Measurements from ENCODE around the gene TANC1.

TANC1 gene

DNA sequence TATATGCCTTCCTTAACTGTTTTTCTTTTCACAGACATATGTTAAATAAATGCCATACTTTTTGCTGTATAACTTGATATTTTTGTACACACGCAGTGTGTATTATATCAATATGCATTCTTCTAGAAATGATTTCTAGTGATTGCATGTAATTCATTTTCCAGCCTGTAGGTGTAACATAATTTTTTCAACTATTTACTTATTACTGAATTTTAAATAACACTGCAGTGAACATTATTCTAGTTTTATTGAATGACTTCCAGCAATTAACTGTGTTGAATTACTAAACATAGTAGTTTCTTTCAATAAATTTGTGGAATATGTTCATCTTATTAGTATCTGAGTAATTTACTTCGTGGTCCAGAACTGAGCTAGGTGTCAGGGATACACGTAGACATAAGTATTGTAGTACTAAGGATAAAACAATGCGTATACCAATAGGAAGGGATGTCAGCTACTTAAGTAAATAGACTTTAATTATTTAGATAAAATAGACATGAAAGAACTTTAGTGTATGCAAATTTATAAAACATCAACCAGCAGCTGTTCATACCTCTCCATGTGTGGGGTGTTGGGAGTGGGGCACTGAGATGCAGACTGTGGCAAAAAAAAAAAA, 28.0 kb downstream of the TANC1 start:
- no peak for DNase-seq

GRCh38 chr2:158997037-158997790, 28.8 kb downstream of the TANC1 start:
- no peak for DNase-seq

GRCh38 chr2:158998551-158999248, 30.3 kb downstream of the TANC1 start:
- DNase-seq: peak; percentile 35

DNA sequence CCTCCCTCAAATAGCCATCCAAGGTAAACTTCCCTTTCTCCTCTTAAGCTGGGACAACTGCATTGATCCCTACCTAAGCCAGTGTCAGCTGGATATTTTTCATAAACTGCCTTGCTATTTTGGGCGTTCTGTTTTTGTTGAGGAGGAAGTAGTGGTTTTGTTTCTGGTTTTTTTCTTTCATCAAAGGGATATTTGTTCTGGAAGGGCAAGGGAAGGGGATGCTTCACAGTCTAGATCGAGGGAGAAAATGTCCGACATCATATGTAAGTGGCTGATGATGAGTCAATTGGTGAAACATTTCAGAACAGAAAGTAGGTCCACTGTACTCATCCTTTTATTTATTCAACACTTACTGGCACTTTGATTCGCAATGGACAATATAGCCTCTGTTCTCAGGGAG, 31.0 kb downstream of the TANC1 start:
- DNase-seq: peak; percentile 48

DNA sequence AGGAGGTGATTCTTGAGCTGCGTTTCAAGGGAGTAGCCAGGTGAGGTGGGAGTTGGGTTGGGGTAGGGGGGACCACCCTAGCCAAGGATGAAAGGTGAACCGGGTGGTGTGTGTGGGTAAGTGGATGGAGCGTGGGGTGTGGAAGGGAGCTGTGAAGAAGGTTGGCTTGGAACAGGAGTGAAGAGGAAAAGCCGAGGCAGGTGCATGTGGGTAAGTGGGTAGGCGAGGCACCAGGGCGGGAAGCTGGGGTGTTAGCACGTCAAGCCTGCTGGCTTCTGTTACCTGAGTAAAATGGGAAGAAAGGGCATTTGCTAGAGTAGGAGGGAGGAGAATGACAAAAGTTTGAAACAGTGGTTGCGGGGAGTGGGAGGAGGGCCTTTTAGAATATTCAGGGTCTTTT, 31.6 kb downstream of the TANC1 start:
- no peak for DNase-seq

DNA sequence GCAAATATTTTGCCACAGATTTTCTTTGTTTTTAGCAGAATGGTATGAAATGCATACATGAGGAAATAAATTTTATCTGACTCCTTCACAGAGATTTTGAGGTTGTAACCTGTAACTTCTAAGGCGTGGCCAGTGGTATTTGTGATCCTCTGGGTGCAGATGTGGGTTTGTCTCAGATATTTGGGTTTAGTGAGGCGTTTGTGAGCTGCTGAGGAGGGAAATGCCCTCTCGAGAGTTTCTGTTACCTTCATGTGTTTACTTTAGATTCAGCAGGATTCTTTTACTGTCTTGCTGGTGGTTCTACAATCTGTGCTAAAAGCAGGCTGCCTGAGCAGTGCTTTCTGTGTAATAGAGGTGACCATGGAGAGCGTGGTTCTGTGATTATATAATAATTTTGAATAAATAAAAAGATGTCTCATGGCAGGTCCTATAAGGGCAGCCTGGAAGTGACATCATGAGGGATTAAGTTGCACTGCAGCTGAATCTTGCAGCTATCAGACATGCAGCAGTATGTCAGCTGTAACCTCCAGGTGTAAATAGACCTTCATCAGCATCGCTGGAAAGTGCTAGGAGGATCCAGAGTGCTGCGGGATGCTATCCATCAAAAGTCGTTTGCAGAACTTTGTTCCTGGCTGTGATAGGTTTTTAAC, 34.1 kb downstream of the TANC1 start:
- no peak for DNase-seq

DNA sequence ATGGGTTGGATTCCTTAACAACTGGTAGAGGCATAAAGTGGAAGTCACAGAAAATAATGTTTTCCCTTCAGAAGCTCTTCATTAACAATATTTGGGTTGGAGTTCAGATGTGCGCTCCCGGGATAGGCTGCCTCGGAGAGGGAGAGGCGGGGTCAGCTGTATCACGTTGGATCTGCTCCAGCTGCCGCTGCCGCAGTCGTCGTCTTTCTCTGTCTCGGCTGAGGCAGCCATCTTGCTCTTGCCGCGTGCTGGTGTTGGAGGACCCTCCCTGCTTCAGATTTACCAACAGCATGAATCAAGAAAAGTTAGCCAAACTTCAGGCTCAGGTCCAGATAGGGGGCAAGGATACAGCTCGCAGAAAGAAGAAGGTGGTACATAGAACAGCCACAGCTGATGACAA, 35.1 kb downstream of the TANC1 start:
- DNase-seq: no peak

GRCh38 chr2:159004849-159005248, 36.4 kb downstream of the TANC1 start:
- DNase-seq: no peak

- DNase-seq: peak; percentile 51
Measured at GRCh38 chr2:159009940-159010339, 41.5 kb downstream of the TANC1 start.

- peak; percentile 80 for DNase-seq
Measured at GRCh38 chr2:159010340-159010739, 41.9 kb downstream of the TANC1 start.

- no peak for DNase-seq
Measured at GRCh38 chr2:159010963-159011362, 42.5 kb downstream of the TANC1 start.

DNA sequence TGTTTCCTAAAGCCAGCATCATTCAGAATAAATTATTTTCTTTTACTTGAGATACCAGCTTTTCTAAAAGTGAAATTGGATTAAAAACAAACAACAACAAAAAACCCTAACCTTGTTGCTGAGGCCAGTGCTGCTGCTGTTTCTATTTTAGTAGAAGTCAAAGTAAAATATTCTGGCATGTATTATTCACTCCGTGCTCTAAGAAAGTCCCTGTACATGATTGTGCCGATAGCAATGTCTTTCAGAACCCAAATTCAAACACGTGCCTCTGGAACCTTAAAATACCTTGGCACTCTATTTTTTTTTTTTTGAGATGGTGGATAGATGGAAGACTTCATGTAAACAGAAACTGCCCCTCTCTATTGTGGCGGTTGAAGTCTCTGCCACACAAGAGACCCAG, 43.7 kb downstream of the TANC1 start:
- DNase-seq: no peak

- DNase-seq: no peak
Measured at GRCh38 chr2:159013103-159013502, 44.7 kb downstream of the TANC1 start.

DNA sequence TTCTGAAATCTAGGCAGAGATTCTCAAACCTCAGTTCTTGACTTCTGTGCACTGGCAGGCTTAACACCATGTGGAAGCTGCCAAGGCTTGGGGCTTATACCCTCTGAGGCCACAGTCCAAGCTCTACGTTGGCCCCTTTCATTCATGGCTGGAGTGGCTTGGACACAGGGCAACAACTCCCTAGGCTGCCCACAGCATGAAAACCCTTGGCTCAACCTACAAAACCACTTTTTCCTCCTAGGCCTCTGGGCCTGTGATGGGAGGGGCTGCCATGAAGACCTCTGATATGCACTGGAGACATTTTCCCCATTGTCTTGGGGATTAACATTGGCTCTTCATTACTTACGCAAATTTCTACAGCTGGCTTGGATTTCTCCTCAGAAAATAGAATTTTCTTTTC, 46.7 kb downstream of the TANC1 start:
- DNase-seq: no peak

GRCh38 chr2:159015823-159016222, 47.4 kb downstream of the TANC1 start:
- DNase-seq: no peak

GRCh38 chr2:159017837-159018236, 49.4 kb downstream of the TANC1 start:
- no peak for DNase-seq

- no peak for DNase-seq
Measured at GRCh38 chr2:159019021-159019420, 50.6 kb downstream of the TANC1 start.

- no peak for DNase-seq
Measured at GRCh38 chr2:159022019-159022418, 53.6 kb downstream of the TANC1 start.

DNA sequence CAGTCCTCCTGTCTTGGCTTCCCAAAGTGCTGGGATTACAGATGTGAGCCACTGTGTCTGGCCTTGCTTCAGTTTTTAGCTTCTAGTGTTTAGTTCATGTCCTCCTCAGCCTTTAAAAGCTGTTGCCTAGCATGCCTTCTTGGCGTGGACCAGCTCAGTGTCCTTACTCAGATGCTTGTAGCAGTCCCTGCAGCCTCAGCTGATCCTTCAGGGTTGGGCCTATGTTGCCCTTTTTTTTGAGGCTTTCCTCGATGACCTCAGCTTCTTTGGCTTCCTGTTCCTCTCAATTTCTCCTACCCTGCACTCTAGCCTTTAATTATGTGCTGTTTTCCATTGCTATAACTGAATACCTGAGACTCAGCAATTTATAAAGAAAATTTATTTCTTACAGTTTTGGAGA, 57.7 kb downstream of the TANC1 start:
- DNase-seq: no peak

DNA sequence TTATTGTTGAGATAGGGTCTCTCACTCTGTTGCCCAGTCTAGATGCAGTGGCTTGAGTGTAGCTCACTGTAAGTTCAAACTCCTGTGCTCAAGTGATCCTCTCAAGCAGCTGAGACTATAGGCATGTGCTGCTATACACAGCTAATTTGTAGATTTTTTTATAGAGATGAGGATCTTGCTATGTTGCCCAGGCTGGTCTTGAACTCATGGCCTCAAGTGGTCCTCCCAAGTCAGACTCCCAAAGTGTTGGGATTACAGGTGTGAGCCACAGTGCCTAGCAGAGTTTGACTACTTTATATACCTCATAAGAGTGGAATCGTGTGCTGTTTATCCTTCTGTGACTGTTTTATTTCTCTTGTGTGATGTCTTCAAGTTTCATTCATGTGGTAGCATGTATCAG, 60.3 kb downstream of the TANC1 start:
- no peak for DNase-seq

DNA sequence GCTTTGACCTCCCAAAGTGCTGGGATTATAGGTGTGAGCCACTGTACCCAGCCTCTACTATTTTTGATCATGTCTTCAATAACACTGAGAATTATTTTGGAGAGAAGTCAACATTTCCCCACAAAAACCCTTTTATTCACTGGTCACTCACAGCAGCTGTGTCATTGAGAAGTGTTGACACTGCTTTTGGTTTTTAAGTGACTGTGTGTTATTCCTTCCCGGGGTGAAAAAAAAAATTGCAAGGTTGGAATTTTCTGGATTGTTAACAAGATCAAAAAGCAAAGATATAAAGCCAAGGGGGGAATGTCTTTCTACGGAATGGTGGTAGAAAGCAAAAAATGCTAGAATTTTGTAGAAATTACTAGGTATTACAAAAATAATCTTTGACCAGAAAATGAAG, 61.5 kb downstream of the TANC1 start:
- no peak for DNase-seq

DNA sequence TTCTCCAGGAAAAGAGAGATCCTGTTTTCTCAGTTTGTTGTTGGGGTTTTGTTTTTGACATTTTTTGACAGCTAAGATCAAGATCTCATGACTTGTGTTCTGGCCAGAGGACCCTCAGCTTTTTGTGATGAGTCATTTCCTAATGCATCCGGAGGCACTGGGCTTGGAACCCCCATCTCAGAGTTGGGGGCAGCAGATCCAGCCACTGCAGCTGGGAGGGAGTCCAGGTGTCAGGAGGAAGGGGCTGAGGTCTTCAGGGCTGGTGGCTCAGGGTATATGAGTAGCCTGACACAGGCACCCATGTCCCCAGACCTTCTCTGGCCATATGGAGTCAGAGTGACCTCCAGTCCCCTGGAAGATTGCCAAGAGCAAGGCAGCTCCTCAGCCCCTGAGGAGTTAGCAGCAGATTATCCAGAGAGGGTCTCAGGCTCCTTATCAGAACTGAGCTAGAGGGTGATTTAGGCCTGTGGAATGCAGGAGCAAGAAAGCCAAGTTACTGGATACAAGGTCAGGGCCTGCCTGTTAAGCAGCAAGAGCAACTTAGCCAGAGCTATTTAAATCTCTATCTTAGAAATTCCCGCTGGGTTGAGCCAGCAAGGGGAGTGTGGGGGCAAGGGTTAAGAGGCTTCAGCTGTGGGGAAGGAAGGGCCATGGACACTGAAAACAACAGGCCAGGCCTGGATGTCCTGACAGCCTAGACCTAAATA, 62.4 kb downstream of the TANC1 start:
- peak; percentile 90 for DNase-seq

- no peak for DNase-seq
Measured at GRCh38 chr2:159032146-159032545, 63.7 kb downstream of the TANC1 start.

Data from EL (cell line).